Fibroblast of villous mesenchyme (primary cell): ENCODE results near the gene RXFP1. TPM values are rescaled to one million over a fixed set of nuclear protein-coding genes. Genes with fewer than 3 reads are reported as not detected.

Experiments
- DNase-seq: peaks from one replicate; pipeline ENCODE4 v3.0.0-alpha.2; 2010; ENCODE audit warnings: low read depth
- H3K4me3 ChIP-seq: 2 replicates; pipeline ENCODE4 v1.5.1; 2011; ENCODE audit warnings: low read depth, mild to moderate bottlenecking, low read length
- total RNA-seq: library from RNA; depleted of rRNA; stranded (reverse); fragments of >200 nt; gene quantifications from 2 replicates; pipeline ENCODE4 v1.2.3, GENCODE V29; 2012
- TF ChIP-seq, protein P1 (sequence below): IDR thresholded peaks from 2 replicates; pipeline ENCODE4 v1.5.1; 2012; ENCODE audit warnings: low read depth, mild to moderate bottlenecking, low read length; ENCODE audit not compliant: insufficient read depth

The RXFP1 gene
- total RNA-seq, 1 donor, result 1.7 TPM

DNA sequence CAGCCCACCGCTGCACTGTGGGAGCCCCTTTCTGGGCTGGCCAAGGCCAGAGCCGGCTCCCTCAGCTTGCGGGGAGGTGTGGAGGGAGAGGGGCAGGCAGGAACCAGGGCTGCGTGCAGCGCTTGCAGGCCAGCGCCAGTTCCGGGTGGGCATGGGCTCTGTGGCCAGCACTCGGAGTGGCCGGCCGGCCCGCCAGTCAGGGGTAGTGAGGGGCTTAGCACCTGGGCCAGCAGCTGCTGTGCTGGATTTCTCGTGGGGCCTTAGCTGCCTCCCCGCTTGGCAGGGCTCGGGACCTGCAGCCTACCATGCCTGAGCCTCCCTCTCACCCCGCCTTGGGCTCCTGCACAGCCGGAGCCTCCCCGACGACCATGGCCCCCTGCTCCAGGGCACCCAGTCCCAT lies 45.2 kb downstream of the RXFP1 start:
- TF ChIP-seq, protein P1, sequence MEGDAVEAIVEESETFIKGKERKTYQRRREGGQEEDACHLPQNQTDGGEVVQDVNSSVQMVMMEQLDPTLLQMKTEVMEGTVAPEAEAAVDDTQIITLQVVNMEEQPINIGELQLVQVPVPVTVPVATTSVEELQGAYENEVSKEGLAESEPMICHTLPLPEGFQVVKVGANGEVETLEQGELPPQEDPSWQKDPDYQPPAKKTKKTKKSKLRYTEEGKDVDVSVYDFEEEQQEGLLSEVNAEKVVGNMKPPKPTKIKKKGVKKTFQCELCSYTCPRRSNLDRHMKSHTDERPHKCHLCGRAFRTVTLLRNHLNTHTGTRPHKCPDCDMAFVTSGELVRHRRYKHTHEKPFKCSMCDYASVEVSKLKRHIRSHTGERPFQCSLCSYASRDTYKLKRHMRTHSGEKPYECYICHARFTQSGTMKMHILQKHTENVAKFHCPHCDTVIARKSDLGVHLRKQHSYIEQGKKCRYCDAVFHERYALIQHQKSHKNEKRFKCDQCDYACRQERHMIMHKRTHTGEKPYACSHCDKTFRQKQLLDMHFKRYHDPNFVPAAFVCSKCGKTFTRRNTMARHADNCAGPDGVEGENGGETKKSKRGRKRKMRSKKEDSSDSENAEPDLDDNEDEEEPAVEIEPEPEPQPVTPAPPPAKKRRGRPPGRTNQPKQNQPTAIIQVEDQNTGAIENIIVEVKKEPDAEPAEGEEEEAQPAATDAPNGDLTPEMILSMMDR, result no peak
- no peak for DNase-seq
- H3K4me3 ChIP-seq, result no peak overlapping the region

DNA sequence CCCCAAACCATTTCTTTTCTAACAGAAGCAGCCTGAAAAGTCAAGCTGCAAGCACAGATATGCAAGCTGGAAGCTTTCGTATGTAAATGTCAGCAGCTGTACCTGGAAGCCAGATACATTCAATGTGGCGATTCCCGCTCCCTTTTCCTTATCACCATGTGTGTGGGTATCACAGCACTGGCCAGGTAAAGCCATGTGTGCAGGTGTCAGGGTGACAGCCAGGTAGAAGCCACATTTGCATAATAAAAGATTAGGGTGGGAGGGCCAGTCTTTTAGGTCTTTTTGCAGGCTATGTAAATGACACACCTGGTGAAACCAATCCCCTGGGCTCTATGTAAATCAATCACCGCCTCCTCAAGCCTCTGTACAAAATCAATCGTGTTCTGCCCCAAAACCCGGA lies 50.1 kb downstream of the RXFP1 start:
- TF ChIP-seq, protein P1, result no peak
- DNase-seq, result no peak
- no peak overlapping the region for H3K4me3 ChIP-seq

DNA sequence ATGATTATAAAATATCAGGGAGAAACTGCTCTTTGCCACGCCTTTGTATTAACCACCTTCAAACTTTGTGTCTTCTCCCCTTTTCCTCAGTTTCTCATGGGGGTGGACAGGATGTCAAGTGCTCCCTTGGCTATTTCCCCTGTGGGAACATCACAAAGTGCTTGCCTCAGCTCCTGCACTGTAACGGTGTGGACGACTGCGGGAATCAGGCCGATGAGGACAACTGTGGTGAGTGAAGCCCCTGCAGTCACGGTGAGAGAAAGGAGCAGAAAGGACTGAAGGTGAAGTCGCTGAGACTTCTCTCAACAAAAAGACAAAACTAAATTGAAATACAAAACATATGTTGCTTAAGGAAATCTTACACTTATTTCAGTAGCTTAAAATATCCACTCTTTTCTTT lies 50.9 kb downstream of the RXFP1 start:
- DNase-seq, result no peak
- TF ChIP-seq, protein P1, result no peak
- no peak overlapping the region for H3K4me3 ChIP-seq

DNA sequence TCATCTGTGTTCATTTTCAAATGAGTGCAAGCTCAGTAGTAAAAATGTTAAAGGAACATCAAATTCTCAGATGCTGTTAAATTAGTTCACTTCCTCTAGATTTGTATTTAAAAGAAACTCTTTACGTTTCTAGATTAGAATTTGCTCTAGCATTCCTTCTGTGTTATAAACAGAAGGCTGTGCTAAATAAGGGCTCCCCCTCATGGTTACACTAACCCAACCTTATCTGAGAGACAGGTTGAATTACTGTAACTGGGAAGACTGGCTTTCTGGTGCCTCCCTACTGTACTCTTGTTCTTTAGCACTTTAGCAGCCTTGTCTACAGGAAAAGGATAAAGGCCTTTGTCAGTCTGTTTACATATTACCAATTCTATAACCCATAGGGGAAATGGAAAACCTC lies 56.8 kb downstream of the RXFP1 start:
- peak; percentile 29 for DNase-seq
- TF ChIP-seq, protein P1, result peak; percentile 46
- H3K4me3 ChIP-seq, result no peak overlapping the region

DNA sequence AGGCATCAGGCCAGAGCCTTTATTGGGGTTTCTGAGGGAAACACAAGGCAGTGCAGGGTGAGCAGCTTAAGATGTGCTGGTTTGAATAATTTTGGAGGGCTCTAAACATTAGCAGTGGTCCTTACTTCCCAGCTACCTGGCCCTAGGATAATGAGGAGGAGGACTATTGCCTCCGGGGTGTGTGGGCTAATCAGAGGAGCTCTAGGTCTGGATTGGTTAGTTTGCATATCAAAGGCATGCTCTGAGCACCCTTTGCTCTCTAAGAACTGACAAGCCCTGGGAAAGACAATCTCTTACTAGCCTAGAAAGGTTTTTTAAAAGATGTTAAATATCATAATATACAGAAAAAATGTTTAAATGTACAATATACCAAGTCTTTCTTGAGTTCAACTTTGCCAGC lies 58.4 kb downstream of the RXFP1 start:
- TF ChIP-seq, protein P1, result no peak
- H3K4me3 ChIP-seq, result no peak overlapping the region
- no peak for DNase-seq

DNA sequence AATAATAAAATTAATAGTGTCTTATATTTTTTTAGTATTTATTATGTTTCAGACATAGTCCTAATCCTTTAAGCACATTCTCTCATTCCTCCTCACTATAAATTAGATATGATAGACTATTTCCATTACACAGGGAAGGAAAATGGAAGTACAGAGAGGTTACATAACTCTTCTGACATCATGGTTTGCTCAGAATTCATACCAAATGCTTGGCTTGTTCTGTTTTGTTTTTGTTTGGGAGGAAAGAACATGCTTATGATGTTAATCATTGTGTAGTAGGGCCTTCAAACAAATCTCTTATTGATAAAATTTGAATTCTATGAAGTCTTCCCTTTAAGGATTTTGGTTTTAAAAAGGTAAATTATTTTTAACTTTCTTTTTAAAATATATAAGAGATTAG lies 59.5 kb downstream of the RXFP1 start:
- H3K4me3 ChIP-seq, result no peak overlapping the region
- DNase-seq, result peak; percentile 65
- TF ChIP-seq, protein P1, result no peak

DNA sequence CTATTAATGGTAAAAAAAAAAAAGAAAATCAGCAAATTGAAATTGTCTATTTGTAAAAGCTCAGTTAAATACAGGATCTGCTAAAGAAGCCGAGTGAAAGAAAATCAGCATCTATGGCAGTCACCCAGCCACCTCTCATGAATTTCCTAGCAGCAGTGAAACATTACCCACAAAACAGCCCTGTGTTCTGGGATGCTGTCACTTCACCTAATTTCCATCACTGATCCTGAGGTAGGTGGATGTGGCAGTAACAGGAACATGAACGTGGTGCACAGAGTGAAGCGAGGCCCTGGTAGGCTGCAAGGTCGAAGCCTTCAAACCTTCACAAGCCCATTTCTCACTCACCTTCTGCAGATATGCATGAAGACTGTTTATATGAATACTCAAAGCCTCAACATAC lies 65.2 kb downstream of the RXFP1 start:
- DNase-seq, result no peak

More for the DNA sequence above, 65.2 kb downstream of the RXFP1 start:
- TF ChIP-seq, protein P1, result no peak
- no peak overlapping the region for H3K4me3 ChIP-seq
